Activated T-cell treated with anti-CD3 and anti-CD28 coated beads for 48 hours (primary cell): ENCODE measurements around the gene TMEM45A.
"Not testable (repeated sequence)": the region's sequence is repeated elsewhere in the genome, so short reads cannot be mapped to it uniquely, and the experiment has no call there.

Experiments used
- DNase-seq: peaks from one replicate; pipeline ENCODE4 v3.0.0-alpha.2; 2020; ENCODE audit warnings: low read depth

The TMEM45A gene

GRCh38 chr3:100578646-100579045 lies 86.2 kb downstream of the TMEM45A start:
- DNase-seq, result no peak

GRCh38 chr3:100580147-100580546 lies 87.7 kb downstream of the TMEM45A start:
- DNase-seq, result no peak

- DNase-seq, result no peak
Observed at GRCh38 chr3:100581650-100582049, 89.2 kb downstream of the TMEM45A start.

- not testable (repeated sequence) for DNase-seq
Observed at GRCh38 chr3:100582157-100582556, 89.7 kb downstream of the TMEM45A start.

- no peak for DNase-seq
Observed at GRCh38 chr3:100584101-100584660, 91.8 kb downstream of the TMEM45A start.

- no peak for DNase-seq
Observed at GRCh38 chr3:100586832-100587231, 94.4 kb downstream of the TMEM45A start.

- no peak for DNase-seq
Observed at GRCh38 chr3:100588251-100588650, 95.8 kb downstream of the TMEM45A start.

- DNase-seq, result peak; percentile 32
Observed at GRCh38 chr3:100590114-100590839, 97.9 kb downstream of the TMEM45A start.

- DNase-seq, result no peak
Observed at GRCh38 chr3:100590840-100591147, 98.4 kb downstream of the TMEM45A start.

- DNase-seq, result no peak
Observed at GRCh38 chr3:100591411-100591810, 99.0 kb downstream of the TMEM45A start.

- no peak for DNase-seq
Observed at GRCh38 chr3:100600181-100601042, 108.0 kb downstream of the TMEM45A start.

GRCh38 chr3:100602506-100603444 lies 110.4 kb downstream of the TMEM45A start:
- DNase-seq, result no peak

- DNase-seq, result no peak
Observed at GRCh38 chr3:100603469-100603868, 111.0 kb downstream of the TMEM45A start.

- no peak for DNase-seq
Observed at GRCh38 chr3:100605358-100605757, 112.9 kb downstream of the TMEM45A start.

GRCh38 chr3:100606894-100607512 lies 114.6 kb downstream of the TMEM45A start:
- no peak for DNase-seq

GRCh38 chr3:100609305-100609704 lies 116.9 kb downstream of the TMEM45A start, which contains the start of gene ADGRG7:
ADGRG7 (plus strand) TSS chr3:100609601; CDS start chr3:100609857, 256 bp downstream.
- no peak for DNase-seq

GRCh38 chr3:100609963-100610362 lies 117.5 kb downstream of the TMEM45A start:
- no peak for DNase-seq

- no peak for DNase-seq
Observed at GRCh38 chr3:100611221-100611620, 118.8 kb downstream of the TMEM45A start.

GRCh38 chr3:100613721-100614390 lies 121.4 kb downstream of the TMEM45A start:
- no peak for DNase-seq

GRCh38 chr3:100614941-100615340 lies 122.5 kb downstream of the TMEM45A start:
- no peak for DNase-seq

GRCh38 chr3:100615684-100616083 lies 123.3 kb downstream of the TMEM45A start:
- no peak for DNase-seq
